Fibroblast of skin of left biceps (primary cell): Measurements from ENCODE around the gene TPPP3.
"Not testable (repeated sequence)": the region's sequence is repeated elsewhere in the genome, so short reads cannot be mapped to it uniquely, and the experiment has no call there.

Source experiments
- DNase-seq, 2 experiments: peaks; one replicate each; pipeline ENCODE4 v3.0.0-alpha.2; 2013; ENCODE audit warnings: low read depth in 2 of 2

Gene TPPP3

GRCh38 chr16:67390816-67391423, 2.4 kb downstream of the TPPP3 start:
- no peak for DNase-seq

GRCh38 chr16:67389911-67390815, 3.1 kb downstream of the TPPP3 start:
- no peak for DNase-seq

- DNase-seq: no peak
These were observed 4.7 kb downstream of the TPPP3 start for GRCh38 chr16:67388591-67388990.

GRCh38 chr16:67388191-67388590, 5.1 kb downstream of the TPPP3 start:
- DNase-seq: no peak

- no peak for DNase-seq
These were observed 5.7 kb downstream of the TPPP3 start for GRCh38 chr16:67387479-67388079.

GRCh38 chr16:67386861-67387455, 6.3 kb downstream of the TPPP3 start:
- no peak for DNase-seq

- no peak for DNase-seq
These were observed 8.4 kb downstream of the TPPP3 start for GRCh38 chr16:67384778-67385510.

- no peak for DNase-seq
These were observed 10.0 kb downstream of the TPPP3 start for GRCh38 chr16:67383284-67383683.

GRCh38 chr16:67378642-67379041, 14.7 kb downstream of the TPPP3 start:
- no peak for DNase-seq

- DNase-seq: not testable (repeated sequence)
These were observed 17.3 kb downstream of the TPPP3 start for GRCh38 chr16:67376012-67376411.

GRCh38 chr16:67372664-67373063, 20.6 kb downstream of the TPPP3 start:
- no peak for DNase-seq

GRCh38 chr16:67370661-67371060, 22.6 kb downstream of the TPPP3 start:
- DNase-seq: no peak

- no peak for DNase-seq
These were observed 28.6 kb downstream of the TPPP3 start for GRCh38 chr16:67364600-67365235.

GRCh38 chr16:67361038-67361437, 32.3 kb downstream of the TPPP3 start:
- DNase-seq: no peak

- not testable (repeated sequence) for DNase-seq
These were observed 33.6 kb downstream of the TPPP3 start for GRCh38 chr16:67359540-67360269.

- DNase-seq: no peak
These were observed 35.7 kb downstream of the TPPP3 start for GRCh38 chr16:67357561-67357960.

- DNase-seq: no peak
These were observed 36.9 kb downstream of the TPPP3 start for GRCh38 chr16:67356396-67356795.

- not testable (repeated sequence) for DNase-seq
These were observed 40.8 kb downstream of the TPPP3 start for GRCh38 chr16:67352463-67352862.

GRCh38 chr16:67350324-67350723, 43.0 kb downstream of the TPPP3 start:
- DNase-seq: no peak

GRCh38 chr16:67349172-67349571, 44.1 kb downstream of the TPPP3 start:
- DNase-seq: no peak
